DND-41 (cell line): Measurements from ENCODE around the gene SPAM1.

Experiments used
- CTCF ChIP-seq: IDR thresholded peaks from 2 replicates; pipeline ENCODE4 v1.5.1; 2012; ENCODE audit warnings: borderline replicate concordance, low read length, moderate library complexity, mild to moderate bottlenecking; ENCODE audit not compliant: poor library complexity, severe bottlenecking; ENCODE audit errors: extremely low read depth
- EZH2 ChIP-seq: IDR thresholded peaks from 3 replicates; pipeline ENCODE4 v1.6.1; 2012; ENCODE audit warnings: borderline replicate concordance, low read depth, mild to moderate bottlenecking, moderate library complexity, low read length, inconsistent platforms; ENCODE audit not compliant: severe bottlenecking

- no peak for TF ChIP-seq CTCF
- TF ChIP-seq EZH2: no peak
These were observed 33.2 kb downstream of the SPAM1 start for GRCh38 chr7:123958186-123958703.
